Adrenal gland (tissue), 12 donors: ENCODE results near the gene UGT1A10. TPM values are rescaled to one million over a fixed set of nuclear protein-coding genes. Genes with fewer than 3 reads are reported as not detected.

Experiments used
- DNase-seq, 7 donors: peaks; one replicate each; pipeline ENCODE4 v3.0.0-alpha.2; 2019 to 2020
- H3K27ac ChIP-seq, 5 donors: fragments of 200-600 bp; sonication (generic) in 4 of 5; 1 replicate in 3 of 5; 2 replicates in 2 of 5; pipeline versions ENCODE4 v1.5.1 to v1.8.0; 2016 to 2020; ENCODE audit warnings: mild to moderate bottlenecking in 1 of 5
- H3K27me3 ChIP-seq: fragments of 200-600 bp; 2 replicates; pipeline ENCODE4 v1.8.0; 2021
- H3K36me3 ChIP-seq, 2 donors: fragments of 200-600 bp; replicated peaks in 1 of 2; 1 replicate in 1 of 2; 2 replicates in 1 of 2; pipeline versions ENCODE4 v1.5.1 to v1.8.0; 2018 to 2022
- H3K4me1 ChIP-seq, 2 donors: fragments of 200-600 bp; replicated peaks in 1 of 2; 1 replicate in 1 of 2; 2 replicates in 1 of 2; pipeline versions ENCODE4 v1.5.1 to v1.8.0; 2018 to 2021
- H3K4me3 ChIP-seq, 4 donors: fragments of 200-600 bp; sonication (generic) in 3 of 4; one replicate each; pipeline ENCODE4 v1.5.1; 2016 to 2018
- H3K9me3 ChIP-seq, 3 donors: fragments of 200-600 bp; sonication (generic) in 1 of 3; replicated peaks in 1 of 3; 1 replicate in 2 of 3; 2 replicates in 1 of 3; pipeline versions ENCODE4 v1.5.1 to v1.8.0; 2016 to 2021
- CTCF ChIP-seq, 6 experiments: fragments of 450-650 bp in 4 of 6; fragments of 200-600 bp in 2 of 6; sonication (generic) in 1 of 6; IDR thresholded peaks; 1 replicate in 5 of 6; 2 replicates in 1 of 6; pipeline versions ENCODE4 v1.5.1 to v1.8.0; 2016 to 2021; ENCODE audit warnings: antibody characterized with exemption in 6 of 6, mild to moderate bottlenecking in 2 of 6, moderate library complexity in 1 of 6
- POLR2A ChIP-seq, 2 donors: fragments of 450-650 bp; IDR thresholded peaks; one replicate each; pipeline ENCODE4 v1.6.1; 2017; ENCODE audit warnings: antibody characterized with exemption in 2 of 2, mild to moderate bottlenecking in 2 of 2, moderate library complexity in 1 of 2
- WGBS, 4 donors: extraction: QIAGEN DNeasy Blood & Tissue Kit in 2 of 4; methylation state at CpG; one replicate each; pipeline versions ENCODE4 v1.1.5 to v1.1.7; 2013 to 2017; 5-methylcytosine and 5-hydroxymethylcytosine counted together
- intact Hi-C, 2 donors: fragments of 100-400 bp; cut with DNase I; formaldehyde crosslinking; loops; one replicate each; pipeline versions ENCODE4 v1.14.1 to v1.15.0; 2022 to 2023
- polyA plus RNA-seq, 3 donors: library from polyadenylated mRNA; stranded (reverse); fragments of 200-250 nt in 2 of 3; fragments of 350-450 nt in 1 of 3; fragmentation: Illumina TruSeq in 1 of 3; extraction: RNeasy Lipid Tissue Mini Kit (QIAGEN cat#74804) in 1 of 3; gene quantifications; one replicate each; pipeline ENCODE4 v1.2.3, GENCODE V29; 2013 to 2014
- total RNA-seq, 9 donors: library from RNA; depleted of rRNA in 4 of 9; stranded (reverse); fragments of >200 nt in 4 of 9; fragments of 120-200 nt in 1 of 9; fragmentation: NEBNext Ultra II Directional in 1 of 9; extraction: Animal tissue kit (Norgen Biotek cat#: 25700) in 1 of 9; gene quantifications; one replicate each; pipeline versions ENCODE4 v1.1.0 to v1.2.4, GENCODE V29; 2013 to 2023
- donor health status: healthy with polysubstance abuse.
- donor health status: Bipolar disorder and iron deficiency.
- donor health status: DM: yes; HTN: yes; CAD: no.
- donor health status: DM: no; HTN: no; CAD: no.
- donor health status: DM: no; HTN: no; CAD: no.
- donor health status: DM: yes; HTN: yes; CAD: no.

UGT1A10 gene
- total and polyA plus RNA-seq, 12 donors = not detected

GRCh38 chr2:233792720-233793119 is 156.5 kb downstream of the UGT1A10 start:
- peak in 1 of 7 donors; percentile 4 for DNase-seq
- intact Hi-C loops = no loop called here
- 84 to 91% (median 88%) methylated on average over 7 of the region's 7 CpGs for WGBS, 4 donors
- no peaks in the 10 kb centered on the region for H3K36me3 ChIP-seq
- H3K9me3 ChIP-seq = no peaks in the 10 kb centered on the region
- no peaks in the 10 kb centered on the region for H3K27me3 ChIP-seq
- no peak overlapping the region for H3K27ac ChIP-seq
- no peak overlapping the region for H3K4me3 ChIP-seq
- no peaks in the 10 kb centered on the region for H3K4me1 ChIP-seq
- TF ChIP-seq CTCF (IDR thresholded peaks at IDR 0.05) (no peak), POLR2A (IDR thresholded peaks at IDR 0.05) (no peak)

- peak in 2 of 7 donors; percentile 1 to 14 for DNase-seq
- intact Hi-C loops = no loop called here
- Histone ChIP-seq H3K36me3 (no peaks in the 10 kb centered on the region), H3K9me3 (no peaks in the 10 kb centered on the region), H3K27ac (no peak overlapping the region), H3K27me3 (no peaks in the 10 kb centered on the region), H3K4me3 (no peak overlapping the region), H3K4me1 (no peaks in the 10 kb centered on the region)
- whole genome bisulfite sequencing, 4 donors = 82 to 86% (median 84%) methylated on average over 12 to 18 of the region's 18 CpGs
- no peak for TF ChIP-seq CTCF (IDR thresholded peaks at IDR 0.05)
- TF ChIP-seq POLR2A (IDR thresholded peaks at IDR 0.05) = no peak
Observed at GRCh38 chr2:233793465-233794127, 157.3 kb downstream of the UGT1A10 start.

- Histone ChIP-seq H3K27ac (no peak overlapping the region), H3K36me3 (no peaks in the 10 kb centered on the region), H3K4me3 (no peak overlapping the region), H3K27me3 (no peaks in the 10 kb centered on the region), H3K4me1 (no peaks in the 10 kb centered on the region), H3K9me3 (no peaks in the 10 kb centered on the region)
- TF ChIP-seq POLR2A (IDR thresholded peaks at IDR 0.05) (no peak), CTCF (IDR thresholded peaks at IDR 0.05) (no peak)
- DNase-seq = peak in 2 of 7 donors; percentile 4 to 29
- intact Hi-C loops = no loop called here
- 40 to 79% (median 72%) methylated on average over 5 to 17 of the region's 17 CpGs for WGBS, 4 donors
Observed at GRCh38 chr2:233794128-233794658, 157.9 kb downstream of the UGT1A10 start.

- no peaks in the 10 kb centered on the region for H3K36me3 ChIP-seq
- H3K27ac ChIP-seq = no peak overlapping the region
- no peaks in the 10 kb centered on the region for H3K27me3 ChIP-seq
- no peaks in the 10 kb centered on the region for H3K9me3 ChIP-seq
- no peak overlapping the region for H3K4me3 ChIP-seq
- WGBS, 4 donors = 91 to 96% (median 95%) methylated on average over 8 to 13 of the region's 13 CpGs; no CpG with 5 or more reads in 1 of the 4 donors
- intact Hi-C loops = no loop called here
- no peaks in the 10 kb centered on the region for H3K4me1 ChIP-seq
- TF ChIP-seq POLR2A (IDR thresholded peaks at IDR 0.05) = no peak
- no peak for TF ChIP-seq CTCF (IDR thresholded peaks at IDR 0.05)
- DNase-seq = peak in 1 of 7 donors; percentile 23
Observed at GRCh38 chr2:233795735-233796171, 159.5 kb downstream of the UGT1A10 start.
